Measurements from ENCODE around the gene ZNF407.

Gene ZNF407

DNA sequence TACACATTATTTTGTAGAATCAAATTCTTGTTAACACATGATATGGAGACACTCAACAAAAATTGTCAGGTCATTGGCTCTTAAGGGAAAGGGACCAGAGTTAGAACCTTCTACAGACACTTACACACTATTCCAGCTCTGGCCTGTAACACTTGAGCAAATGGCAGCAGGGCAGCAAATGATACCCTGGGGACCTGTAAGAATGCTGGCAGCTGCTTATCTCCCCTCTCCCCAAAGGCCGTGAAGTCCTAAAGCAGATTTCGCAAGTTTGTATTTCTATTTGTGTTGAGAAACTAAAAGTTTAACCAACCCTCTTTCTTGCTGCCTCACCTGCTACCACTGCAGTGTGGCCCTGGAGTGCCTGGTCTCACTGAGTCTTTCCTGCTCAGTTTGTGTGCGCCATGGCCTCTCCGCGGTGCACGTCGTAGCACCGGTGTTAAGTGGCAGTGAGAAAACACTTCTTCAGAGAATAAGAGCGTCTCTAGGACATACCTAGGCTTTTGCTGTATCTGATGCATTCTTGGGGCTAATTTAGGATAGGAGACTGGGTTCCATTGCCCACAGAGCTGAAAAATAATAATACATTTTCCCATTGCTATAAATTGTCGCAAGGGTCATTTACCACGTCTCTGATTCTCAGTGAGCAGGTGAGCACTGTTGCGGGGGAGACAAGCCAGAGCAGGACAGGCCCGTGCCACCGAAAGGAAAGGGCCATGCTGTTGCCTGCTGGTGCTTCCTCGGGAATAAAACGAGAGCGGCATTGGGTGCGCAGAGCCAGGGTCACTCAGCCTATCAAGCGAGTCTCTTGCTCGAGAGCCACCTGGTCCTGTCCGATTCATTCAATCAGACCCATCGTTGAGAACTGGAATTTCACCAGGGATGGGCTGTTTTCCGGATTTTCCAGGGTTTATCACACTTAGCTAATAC lies 406.4 kb downstream of the ZNF407 start:
- H3K9me3 Mint-ChIP-seq: no peaks in the 10 kb centered on the region
- H3K27me3 Mint-ChIP-seq: no peaks in the 10 kb centered on the region
- H3K4me3 Mint-ChIP-seq: no peak overlapping the region
- H3K4me1 Mint-ChIP-seq: no peaks in the 10 kb centered on the region
- no peak for ATAC-seq
- H3K36me3 Mint-ChIP-seq: peaks cover 24% of the 10 kb centered on the region
- H3K27ac Mint-ChIP-seq: no peak overlapping the region

- Mint-ChIP-seq H3K27ac (no peak overlapping the region), H3K4me3 (no peak overlapping the region), H3K4me1 (no peaks in the 10 kb centered on the region), H3K27me3 (no peaks in the 10 kb centered on the region), H3K36me3 (peaks cover 32% of the 10 kb centered on the region), H3K9me3 (no peaks in the 10 kb centered on the region)
- no peak for ATAC-seq
Observed at GRCh38 chr18:75005626-75006025, 408.0 kb downstream of the ZNF407 start.

- Mint-ChIP-seq H3K9me3 (no peaks in the 10 kb centered on the region), H3K36me3 (peaks cover 32% of the 10 kb centered on the region), H3K27me3 (no peaks in the 10 kb centered on the region), H3K4me1 (no peaks in the 10 kb centered on the region), H3K27ac (no peak overlapping the region), H3K4me3 (no peak overlapping the region)
- no peak for ATAC-seq
Observed at GRCh38 chr18:75008186-75008585, 410.5 kb downstream of the ZNF407 start.

DNA sequence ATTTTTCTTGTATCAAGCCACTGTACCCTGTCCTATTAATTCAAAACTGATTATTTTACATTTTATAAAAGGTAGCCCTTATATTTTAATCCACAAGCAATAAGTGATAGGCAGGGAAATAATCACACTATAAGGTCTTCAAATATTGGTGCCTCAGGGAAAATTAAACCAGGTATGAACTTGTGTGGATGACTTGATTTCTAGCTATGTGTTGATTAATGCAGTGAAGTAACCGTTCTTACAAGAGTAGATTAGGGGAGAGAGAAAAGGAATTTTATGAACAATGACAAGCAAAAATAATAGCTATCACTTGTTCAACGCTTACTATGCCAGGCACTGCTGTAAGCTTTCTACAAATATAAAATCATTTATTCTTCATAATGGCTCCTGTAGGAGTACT lies 411.6 kb downstream of the ZNF407 start:
- Mint-ChIP-seq H3K4me3 (no peak overlapping the region), H3K9me3 (no peaks in the 10 kb centered on the region), H3K4me1 (peaks cover 4% of the 10 kb centered on the region)

GRCh38 chr18:75009878-75010277 lies 412.2 kb downstream of the ZNF407 start:
- no peak for ATAC-seq
- no peak overlapping the region for H3K27ac Mint-ChIP-seq
- no peaks in the 10 kb centered on the region for H3K27me3 Mint-ChIP-seq
- no peak overlapping the region for H3K4me3 Mint-ChIP-seq
- H3K4me1 Mint-ChIP-seq: peaks cover 6% of the 10 kb centered on the region
- H3K9me3 Mint-ChIP-seq: no peaks in the 10 kb centered on the region
- peaks cover 25% of the 10 kb centered on the region for H3K36me3 Mint-ChIP-seq

More for the DNA sequence above, 411.6 kb downstream of the ZNF407 start:
- H3K27ac Mint-ChIP-seq: no peak overlapping the region
- H3K36me3 Mint-ChIP-seq: peaks cover 25% of the 10 kb centered on the region
- no peak for ATAC-seq
- H3K27me3 Mint-ChIP-seq: no peaks in the 10 kb centered on the region

GRCh38 chr18:75010278-75010677 lies 412.6 kb downstream of the ZNF407 start:
- Mint-ChIP-seq H3K4me1 (peaks cover 6% of the 10 kb centered on the region), H3K9me3 (no peaks in the 10 kb centered on the region), H3K27me3 (no peaks in the 10 kb centered on the region), H3K36me3 (peaks cover 25% of the 10 kb centered on the region), H3K27ac (no peak overlapping the region), H3K4me3 (no peak overlapping the region)
- no peak for ATAC-seq

GRCh38 chr18:75010689-75011088 lies 413.0 kb downstream of the ZNF407 start:
- H3K4me3 Mint-ChIP-seq: no peak overlapping the region
- peaks cover 25% of the 10 kb centered on the region for H3K36me3 Mint-ChIP-seq
- H3K27me3 Mint-ChIP-seq: no peaks in the 10 kb centered on the region
- no peak for ATAC-seq
- H3K4me1 Mint-ChIP-seq: peaks cover 9% of the 10 kb centered on the region
- no peaks in the 10 kb centered on the region for H3K9me3 Mint-ChIP-seq
- no peak overlapping the region for H3K27ac Mint-ChIP-seq

- no peaks in the 10 kb centered on the region for H3K9me3 Mint-ChIP-seq
- H3K27ac Mint-ChIP-seq: peak overlapping the region; percentile 40
- ATAC-seq: peak; percentile 85
- H3K4me3 Mint-ChIP-seq: no peak overlapping the region
- H3K36me3 Mint-ChIP-seq: peaks cover 6% of the 10 kb centered on the region
- peaks cover 19% of the 10 kb centered on the region for H3K4me1 Mint-ChIP-seq
- no peaks in the 10 kb centered on the region for H3K27me3 Mint-ChIP-seq
Observed at GRCh38 chr18:75016025-75016717, 418.5 kb downstream of the ZNF407 start.

DNA sequence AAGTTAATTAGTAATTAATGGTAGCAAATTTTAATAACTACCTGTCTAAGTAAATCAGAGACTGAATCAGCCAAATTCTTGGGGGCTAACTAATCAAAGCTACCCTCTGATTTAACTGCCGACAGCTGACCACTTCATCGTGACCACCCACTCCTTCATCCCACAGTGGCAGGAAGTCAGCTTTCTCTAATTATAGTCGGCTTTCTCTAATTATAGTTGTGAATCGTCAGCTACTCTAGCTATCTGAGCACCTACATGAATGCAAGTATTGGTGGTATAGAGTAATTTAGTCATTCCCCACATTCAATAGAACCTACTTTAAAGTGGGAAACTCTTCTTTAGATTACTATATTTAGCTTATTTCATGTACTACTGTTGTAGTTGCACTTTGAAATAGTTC lies 425.8 kb downstream of the ZNF407 start:
- Mint-ChIP-seq H3K27me3 (no peaks in the 10 kb centered on the region), H3K36me3 (peaks cover 19% of the 10 kb centered on the region), H3K9me3 (no peaks in the 10 kb centered on the region)

DNA sequence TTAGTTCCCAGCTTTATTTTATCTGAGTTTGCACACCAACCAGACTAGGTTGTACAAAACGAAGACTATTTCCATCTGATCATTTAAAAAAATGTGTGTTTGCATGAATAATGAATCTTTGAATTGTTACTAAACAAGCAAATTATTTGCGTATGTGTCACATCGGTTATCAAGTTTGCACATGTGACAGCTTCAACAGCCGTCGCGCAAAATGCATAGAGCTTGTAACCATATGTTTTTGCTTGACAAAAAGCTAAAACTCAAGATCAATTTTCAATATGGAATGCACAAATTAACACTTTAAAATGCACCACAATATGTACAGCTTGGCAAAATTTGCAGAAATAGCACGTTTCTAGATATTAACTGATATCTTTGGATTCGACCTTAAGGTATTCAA lies 427.2 kb downstream of the ZNF407 start:
- Mint-ChIP-seq H3K9me3 (no peaks in the 10 kb centered on the region), H3K4me3 (no peak overlapping the region), H3K4me1 (no peaks in the 10 kb centered on the region), H3K27ac (no peak overlapping the region), H3K36me3 (peaks cover 19% of the 10 kb centered on the region), H3K27me3 (no peaks in the 10 kb centered on the region)
- no peak for ATAC-seq

More for the DNA sequence above, 425.8 kb downstream of the ZNF407 start:
- Mint-ChIP-seq H3K27ac (no peak overlapping the region), H3K4me3 (no peak overlapping the region), H3K4me1 (no peaks in the 10 kb centered on the region)
- ATAC-seq: no peak

DNA sequence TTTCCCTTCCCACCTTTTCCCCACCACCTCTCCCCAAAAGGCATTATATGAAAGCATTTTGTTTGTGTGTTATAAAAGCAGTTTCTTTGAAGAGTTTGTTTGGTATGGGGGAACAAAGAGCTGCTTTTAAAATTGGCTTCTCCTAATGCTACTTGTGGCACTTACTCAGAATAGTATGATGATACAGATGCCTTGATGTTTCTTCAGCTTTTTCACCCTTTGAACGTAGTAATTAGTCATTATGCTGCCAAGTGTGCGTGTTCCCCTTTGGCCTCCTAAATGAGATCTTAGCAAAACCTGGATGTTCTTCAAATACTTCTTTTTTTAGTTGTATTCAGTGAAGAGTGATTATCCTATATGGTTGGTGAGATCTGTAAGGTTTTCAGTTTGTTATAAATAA lies 427.9 kb downstream of the ZNF407 start:
- Mint-ChIP-seq H3K4me1 (no peaks in the 10 kb centered on the region), H3K36me3 (peaks cover 19% of the 10 kb centered on the region), H3K9me3 (no peaks in the 10 kb centered on the region), H3K27me3 (no peaks in the 10 kb centered on the region), H3K4me3 (no peak overlapping the region), H3K27ac (no peak overlapping the region)
- ATAC-seq: no peak

DNA sequence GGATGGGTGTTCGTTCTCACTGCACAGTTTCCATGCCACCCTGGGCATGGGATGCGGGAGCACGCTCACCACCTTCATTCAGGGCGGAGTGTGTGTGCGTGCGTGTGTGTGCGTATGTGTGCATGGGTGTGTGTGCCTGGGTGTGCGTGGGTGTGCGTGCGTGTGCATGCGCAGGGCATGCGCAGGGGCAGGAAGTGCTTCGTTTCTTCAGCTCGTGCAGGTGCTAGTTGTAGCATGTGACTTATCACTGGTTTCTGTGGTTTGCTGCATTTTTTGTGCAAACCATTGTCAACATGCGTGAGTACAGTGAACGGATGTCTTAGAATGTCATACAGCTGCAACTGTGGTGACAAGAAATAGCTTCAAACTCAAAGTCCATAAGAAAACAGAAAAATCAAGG lies 431.8 kb downstream of the ZNF407 start:
- Mint-ChIP-seq H3K27ac (no peak overlapping the region), H3K9me3 (no peaks in the 10 kb centered on the region), H3K36me3 (peaks cover 22% of the 10 kb centered on the region), H3K4me1 (no peaks in the 10 kb centered on the region), H3K27me3 (no peaks in the 10 kb centered on the region), H3K4me3 (no peak overlapping the region)
- ATAC-seq: no peak

DNA sequence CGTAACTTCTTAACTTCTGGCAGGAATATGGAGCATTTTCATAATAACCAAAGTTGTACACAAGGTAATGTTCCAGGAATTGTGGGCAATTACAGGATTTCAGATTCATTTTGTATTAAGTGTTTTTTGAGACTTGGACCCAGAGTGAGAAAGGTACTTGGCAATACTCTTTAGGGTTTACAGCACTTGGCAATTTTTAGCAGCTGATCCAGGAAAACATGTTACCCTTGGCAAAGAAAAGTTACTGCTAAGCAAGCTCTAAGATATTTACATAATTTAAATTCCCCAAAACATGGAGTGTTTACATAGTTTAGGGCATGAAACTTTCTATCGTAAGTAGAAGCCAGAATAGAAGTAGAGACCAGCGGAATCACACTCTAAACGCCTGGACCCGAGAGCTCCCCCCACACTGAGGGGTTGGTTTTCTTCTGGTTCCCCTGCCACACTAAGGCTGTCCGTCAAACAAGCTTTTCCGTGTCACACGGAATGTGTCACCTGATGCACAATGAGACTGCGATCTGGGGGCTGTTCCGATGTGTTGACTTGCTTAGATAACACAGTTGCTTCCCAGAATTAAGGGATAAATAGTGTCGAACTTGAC lies 434.1 kb downstream of the ZNF407 start:
- Mint-ChIP-seq H3K9me3 (no peaks in the 10 kb centered on the region), H3K36me3 (peaks cover 21% of the 10 kb centered on the region), H3K4me3 (no peak overlapping the region), H3K27me3 (no peaks in the 10 kb centered on the region), H3K27ac (no peak overlapping the region), H3K4me1 (no peaks in the 10 kb centered on the region)
- ATAC-seq: no peak

GRCh38 chr18:75033516-75033915 lies 435.8 kb downstream of the ZNF407 start:
- H3K4me3 Mint-ChIP-seq: no peak overlapping the region

GRCh38 chr18:75034937-75035336 lies 437.3 kb downstream of the ZNF407 start:
- Mint-ChIP-seq H3K27me3 (no peaks in the 10 kb centered on the region), H3K4me1 (no peaks in the 10 kb centered on the region), H3K9me3 (no peaks in the 10 kb centered on the region), H3K27ac (no peak overlapping the region), H3K36me3 (peaks cover 7% of the 10 kb centered on the region), H3K4me3 (no peak overlapping the region)
- ATAC-seq: no peak

More at GRCh38 chr18:75033516-75033915, 435.8 kb downstream of the ZNF407 start:
- H3K36me3 Mint-ChIP-seq: peaks cover 13% of the 10 kb centered on the region
- no peaks in the 10 kb centered on the region for H3K9me3 Mint-ChIP-seq
- no peak overlapping the region for H3K27ac Mint-ChIP-seq
- no peaks in the 10 kb centered on the region for H3K4me1 Mint-ChIP-seq
- H3K27me3 Mint-ChIP-seq: no peaks in the 10 kb centered on the region
- no peak for ATAC-seq

All from stimulated activated memory B cell treated with anti-CD40 and anti-IgM and Interleukin-4, amounts not matched to agents 10 μg/mL and 1 μg/mL and 100 μg/mL, for 72 hours (primary cell).